Non-pigmented ciliary epithelial cell (primary cell): ENCODE results near the gene KIAA1755.

Experiments
- DNase-seq: peaks from one replicate; pipeline ENCODE4 v3.0.0-alpha.2; 2010; ENCODE audit warnings: low read depth

Gene KIAA1755

DNA sequence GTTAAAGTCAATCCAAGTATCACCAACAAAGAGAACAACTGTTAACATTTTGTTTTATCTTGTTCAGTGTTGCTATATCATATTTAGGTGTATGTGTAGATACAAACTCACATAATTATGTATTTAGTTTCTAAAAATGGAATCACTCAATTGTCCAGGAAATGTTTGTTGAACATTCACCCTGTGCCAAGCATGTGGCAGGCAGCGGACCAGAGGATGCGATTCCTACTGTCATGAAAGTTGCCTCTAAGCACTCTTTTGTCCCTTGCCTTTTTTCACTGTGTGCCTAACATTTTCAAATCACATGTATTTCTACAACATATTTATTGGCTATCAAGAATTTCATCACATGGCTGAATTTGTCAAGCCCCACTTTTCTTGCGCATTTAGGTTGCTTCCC, 78.6 kb downstream of the KIAA1755 start:
- DNase-seq = no peak

DNA sequence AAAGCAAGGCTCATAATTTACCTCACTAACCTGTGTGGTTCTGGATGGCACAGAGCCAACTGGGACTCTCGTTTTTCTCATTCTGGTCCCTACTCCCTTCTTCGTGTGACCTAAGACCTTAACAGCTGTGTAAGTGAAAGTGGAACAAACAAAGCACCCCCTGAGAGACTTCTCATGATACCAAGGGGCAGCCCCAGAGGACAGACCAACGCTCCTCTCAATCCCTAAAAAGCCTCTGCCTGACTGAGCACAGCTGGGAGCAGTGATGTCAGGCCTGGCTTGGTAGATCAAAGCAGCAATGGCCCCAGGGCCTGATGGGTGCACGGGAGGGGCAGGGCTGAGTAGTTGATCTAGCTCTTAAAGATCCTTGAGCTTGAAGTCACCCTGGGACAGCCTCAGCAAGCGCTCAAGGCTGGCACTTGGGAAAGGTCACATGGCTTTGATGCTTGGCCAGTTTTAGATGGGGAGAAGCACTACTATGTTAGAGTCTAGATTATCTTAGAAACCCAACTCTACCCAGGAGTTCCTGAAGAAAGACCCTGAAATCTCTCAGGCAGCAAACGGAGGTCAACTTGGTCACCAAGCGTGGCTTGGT, 79.2 kb downstream of the KIAA1755 start:
- DNase-seq = no peak

DNA sequence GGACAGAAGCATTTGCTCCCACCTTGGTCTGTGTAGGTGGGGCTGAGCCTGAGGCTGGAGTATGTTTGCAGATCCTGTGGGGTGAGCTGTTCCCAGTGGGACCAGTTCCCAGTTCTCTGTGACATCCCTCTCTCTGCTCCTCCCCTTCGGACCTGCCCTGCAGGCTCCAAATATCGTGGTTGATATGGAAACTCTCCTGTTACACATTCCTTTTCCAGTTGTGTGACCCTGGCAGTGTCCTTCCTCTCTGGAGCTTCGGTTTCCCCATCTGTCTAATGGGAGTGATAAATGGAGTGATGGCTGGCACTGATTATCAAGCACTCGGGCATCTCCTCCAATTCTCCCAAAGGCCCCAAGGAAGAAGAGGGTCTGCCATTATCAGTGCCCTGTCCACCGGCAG, 79.8 kb downstream of the KIAA1755 start:
- DNase-seq = no peak

DNA sequence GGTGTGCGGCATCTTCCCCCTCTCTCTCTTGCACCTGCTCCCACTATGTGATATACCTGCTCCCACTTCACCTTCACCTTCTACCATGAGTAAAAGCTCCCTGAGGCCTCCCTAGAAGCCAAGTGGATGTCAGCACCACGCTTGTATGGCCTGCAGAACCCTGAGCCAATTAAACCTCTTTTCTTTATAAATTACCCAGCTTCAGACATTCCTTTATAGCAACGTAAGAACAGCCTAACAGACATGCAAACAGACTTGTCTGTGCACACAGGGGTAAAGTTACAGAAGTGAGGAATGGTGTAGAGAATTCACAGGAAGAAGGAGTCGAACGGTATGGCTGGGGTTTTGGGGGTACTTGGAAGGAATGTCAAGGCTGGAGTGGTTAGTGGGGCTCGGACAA, 80.7 kb downstream of the KIAA1755 start:
- DNase-seq = no peak

DNA sequence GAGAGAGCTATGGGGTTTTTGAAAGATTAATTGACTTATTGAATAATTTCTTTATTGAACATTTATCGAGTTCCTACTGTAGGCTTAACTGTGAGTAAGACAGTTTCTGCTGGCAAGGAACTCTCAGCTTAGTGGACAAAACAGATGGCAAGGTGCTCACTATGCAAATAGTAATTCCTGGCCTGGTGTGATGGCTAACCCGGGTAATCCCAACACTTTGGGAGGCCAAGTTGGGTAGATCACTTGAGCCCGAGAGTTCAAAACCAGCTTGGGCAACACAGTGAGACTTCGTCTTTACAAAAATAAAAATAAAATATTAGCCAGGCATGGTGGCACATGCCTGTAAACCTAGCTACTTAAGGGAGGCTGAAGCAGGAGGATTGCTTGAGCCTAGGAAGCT, 82.0 kb downstream of the KIAA1755 start:
- no peak for DNase-seq

DNA sequence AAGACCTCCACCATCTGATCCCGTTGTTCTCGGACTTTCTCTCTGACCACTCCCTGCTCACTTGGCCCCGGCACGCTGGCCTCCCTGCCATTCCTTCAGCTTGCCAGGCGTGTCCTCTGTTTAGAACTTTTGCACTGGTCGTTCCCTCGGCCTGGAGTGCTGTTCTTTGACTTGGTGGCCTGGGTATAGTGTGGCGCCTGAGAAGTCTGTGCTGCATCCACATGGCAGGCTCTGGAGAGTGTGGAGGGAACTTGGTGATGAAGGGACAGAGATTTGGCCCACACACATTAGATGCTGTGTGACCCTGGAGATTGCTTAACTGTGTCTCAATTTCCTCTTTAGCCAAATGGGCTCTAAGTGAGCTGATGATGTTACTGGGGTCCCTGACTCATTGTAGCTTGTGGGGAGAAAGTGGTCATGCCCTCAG, 82.5 kb downstream of the KIAA1755 start:
- DNase-seq = no peak

DNA sequence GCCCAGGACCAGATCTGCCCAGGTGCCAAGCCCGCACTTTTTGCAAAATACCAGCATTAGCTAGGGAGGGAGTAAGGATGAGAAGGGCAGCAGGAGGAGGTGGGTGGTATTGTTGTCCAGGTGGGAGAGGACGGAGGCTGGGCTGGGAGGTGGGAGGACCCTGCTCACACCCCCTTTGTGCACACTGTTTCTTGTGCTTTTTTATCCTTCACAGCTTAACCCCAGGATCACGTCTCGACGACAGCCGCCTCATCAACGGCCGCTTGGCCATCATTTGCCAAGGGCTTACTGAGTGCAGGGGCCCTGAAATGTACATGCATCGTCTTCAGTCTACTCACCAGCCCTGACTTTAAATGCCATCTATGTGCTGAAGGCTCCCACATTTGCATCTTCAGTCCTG, 83.3 kb downstream of the KIAA1755 start:
- no peak for DNase-seq

DNA sequence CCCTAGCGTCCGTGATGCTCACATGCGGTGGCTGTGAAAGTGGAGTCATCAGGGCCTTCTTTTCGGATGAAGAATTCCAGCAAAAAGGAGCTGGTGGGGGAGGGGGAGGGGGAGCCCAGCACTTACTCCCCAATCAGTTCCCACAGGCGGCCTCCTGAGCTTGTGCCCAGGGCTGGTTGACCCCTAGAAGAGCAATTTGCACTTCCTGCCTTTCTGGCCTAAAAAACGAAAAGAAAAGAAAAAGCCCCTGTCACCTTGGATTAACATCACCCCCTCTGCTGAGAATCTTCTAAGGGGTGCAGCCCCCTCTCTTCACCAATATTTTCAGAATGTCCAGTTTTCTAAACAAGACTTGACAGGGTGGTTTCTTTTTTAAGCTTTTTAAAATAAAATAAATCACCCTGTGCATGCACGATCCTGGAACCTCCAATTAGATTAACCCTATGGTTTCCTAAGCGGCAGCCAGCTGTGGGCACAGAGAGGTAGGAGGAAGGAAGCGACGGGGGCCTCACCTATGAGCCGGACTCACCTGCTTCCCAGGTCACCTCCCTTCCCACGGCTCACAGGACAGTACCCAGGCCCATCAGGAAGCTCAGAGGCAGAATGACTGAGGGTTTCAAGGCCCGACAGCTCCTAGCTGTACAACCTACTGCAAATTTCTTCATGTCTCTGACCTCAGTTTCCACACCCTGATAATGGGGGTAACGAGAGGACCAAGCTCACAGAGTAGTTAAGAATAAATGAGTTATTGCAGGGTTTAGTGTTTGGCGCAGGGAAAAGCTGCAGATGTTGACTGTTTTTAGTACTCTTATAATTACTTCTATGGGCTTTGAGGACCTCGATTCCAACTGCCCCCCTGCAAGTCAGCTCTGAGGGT, 85.0 kb downstream of the KIAA1755 start:
- no peak for DNase-seq

DNA sequence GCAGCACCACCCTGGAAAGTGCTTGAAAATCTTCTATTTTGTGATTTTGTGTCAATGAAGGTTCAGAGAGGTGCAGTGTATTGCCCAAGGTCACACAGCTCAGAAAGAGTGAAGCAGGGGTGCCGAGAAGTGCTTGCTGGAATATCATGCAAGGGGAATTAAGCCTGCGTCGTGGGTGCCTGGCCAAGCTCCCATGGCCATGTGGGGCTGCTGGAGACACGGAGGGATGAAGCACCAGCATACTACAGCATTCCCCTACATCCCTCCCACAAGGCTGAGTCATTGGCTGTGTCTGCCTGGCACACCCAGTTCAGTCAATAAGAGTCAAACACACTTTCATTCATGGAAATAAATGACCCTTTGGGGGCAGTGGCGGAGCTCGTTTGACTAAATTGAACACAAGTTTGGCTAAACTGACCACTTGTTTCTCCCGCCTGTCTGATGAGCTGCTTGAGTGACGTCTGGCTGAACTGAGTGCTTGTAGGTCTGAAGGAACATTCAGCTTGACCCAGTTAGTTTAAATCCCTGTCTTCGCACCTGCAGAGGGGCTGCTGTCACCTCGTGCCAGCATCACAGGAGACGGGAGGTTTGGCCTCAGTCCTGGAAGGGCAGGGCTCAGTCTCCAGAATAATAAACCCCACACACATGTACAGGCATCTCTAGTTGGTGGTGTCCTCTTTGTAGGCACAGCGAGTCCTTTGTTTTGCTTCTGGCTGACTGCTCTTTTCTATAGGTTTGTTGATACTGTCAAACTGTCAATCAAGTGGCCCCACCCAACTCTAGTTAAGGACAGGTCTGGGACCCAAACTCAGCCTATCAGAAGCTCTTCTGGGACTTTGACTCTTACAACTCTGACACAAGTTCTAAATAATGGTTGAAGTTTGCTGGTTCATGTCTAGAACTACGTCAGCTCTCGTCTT, 87.0 kb downstream of the KIAA1755 start:
- peak; percentile 74 for DNase-seq

DNA sequence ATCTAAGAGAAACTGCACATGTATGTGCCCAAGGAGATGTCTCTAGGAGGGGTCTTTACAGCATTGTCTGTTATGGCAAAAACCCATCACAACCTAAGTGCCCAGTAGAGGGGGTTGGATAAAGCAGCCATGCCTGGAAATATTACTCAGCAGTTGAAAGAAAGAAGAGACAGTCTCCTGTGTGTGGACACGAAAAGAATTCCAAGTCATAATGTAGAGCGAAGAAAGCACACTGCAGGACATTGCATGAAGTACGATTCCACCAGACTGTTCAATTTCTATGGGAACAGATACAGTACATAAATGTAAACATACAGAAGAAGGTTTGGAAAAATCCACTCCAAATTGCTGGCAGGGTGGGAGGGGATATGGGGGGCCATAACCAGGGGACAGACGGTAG, 88.1 kb downstream of the KIAA1755 start:
- no peak for DNase-seq

DNA sequence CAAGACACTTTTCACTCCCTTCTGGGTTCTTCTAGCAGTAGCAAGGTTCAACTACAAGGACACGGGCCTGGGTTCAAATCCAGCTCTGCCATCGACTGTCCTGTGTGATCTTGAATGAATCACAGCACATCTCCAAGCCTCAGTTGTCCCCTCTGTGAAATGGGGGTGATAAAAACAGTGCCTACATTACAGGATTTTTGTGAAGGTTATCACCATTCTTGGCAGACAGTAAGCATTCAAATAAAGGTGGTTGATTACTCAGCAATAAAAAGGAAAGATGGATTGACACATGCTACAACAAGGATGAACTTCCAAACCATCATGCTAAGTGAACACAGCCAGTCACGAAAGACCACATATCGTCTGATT, 88.9 kb downstream of the KIAA1755 start:
- DNase-seq = no peak

DNA sequence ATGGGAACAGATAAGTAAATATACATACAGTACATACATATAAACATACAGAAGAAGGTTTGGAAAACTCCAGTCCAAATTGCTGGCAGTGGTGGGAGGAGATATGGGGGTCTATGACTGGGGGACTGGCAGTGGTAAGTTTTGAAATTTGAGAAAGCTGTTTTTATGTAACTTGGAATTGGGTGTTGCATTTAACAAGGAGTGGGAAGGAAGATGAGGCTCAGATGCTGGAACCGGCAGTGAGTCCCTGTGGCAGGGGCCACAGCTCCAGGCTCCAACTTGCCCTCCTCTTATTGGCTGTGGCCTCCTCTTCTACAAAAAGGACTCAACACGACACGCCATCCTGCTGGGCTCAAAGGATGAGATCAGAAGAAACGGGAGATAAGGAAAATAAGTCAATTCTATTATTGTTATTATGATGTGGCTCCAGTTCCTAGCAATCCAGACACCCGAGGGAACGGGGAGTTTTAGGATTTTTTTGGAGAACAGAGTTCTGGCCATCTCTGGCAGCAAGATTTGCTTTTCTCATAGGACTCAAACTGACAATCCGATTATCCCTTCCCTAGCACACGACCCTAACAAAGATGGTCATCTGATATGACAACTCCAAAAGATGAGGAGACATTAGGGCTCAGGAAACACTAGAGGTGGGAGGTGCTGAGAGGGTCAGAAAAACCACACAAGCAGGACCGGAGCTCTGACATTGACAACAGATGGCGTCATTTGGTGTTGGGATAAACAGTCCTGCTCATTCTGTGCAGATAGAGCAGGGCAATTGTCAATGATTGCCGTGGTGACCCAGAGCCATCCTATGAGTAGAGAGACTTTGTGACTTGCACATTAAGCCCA, 89.5 kb downstream of the KIAA1755 start:
- no peak for DNase-seq

DNA sequence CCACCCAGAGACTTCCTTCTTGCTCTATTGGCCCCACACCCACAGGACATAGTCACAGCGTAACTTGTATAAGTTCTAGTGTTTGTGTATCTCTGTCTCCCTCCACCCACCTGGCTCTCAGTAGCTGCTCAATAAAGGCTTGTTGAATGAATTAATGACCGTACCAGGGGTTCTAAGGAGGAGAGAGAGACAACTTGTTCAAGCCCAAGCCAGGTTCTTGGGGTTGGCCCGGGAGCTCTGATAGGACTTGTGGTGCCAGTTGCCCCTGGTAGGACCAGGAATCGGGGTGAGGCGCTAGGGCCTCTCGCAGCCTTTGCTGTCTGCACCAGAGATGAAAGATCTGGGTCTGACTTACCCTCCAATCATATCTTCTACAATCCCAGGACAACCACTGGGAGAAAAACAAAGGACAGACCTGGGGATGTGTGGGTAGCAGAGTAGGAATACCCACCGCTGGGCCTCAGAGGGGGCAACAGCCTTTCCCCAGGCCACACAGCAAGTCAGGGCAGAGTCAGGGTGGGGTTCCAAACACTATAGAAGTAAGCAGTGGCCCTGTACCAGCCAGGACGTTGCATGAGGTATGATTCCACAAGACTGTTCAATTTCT, 90.2 kb downstream of the KIAA1755 start:
- DNase-seq = no peak

DNA sequence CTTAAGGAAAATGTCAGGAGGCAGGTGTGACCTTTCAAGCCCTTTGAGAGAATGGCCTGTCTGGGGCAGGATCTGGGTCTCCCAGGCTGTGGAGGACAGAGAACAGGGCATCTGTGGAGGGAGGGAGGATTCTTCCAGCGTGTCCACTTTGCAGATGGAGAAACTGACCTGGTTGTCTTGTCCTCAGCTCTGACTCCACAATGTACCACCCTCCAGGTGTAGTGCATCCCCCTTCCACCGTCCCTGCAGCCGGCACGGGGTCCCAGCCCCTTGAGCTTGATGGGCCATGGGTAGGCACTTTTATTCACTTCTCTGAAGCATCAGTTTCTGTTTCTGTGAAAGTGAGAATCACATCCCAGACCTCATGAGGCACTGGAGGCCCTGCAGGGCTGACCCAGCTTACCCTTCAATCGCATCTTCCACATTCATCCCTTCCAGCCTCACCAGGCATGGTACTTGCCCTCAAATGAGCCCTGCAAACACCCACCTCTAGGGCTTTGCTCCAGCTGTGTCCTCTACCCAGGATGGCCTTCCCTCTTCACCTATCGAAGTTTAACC, 90.8 kb downstream of the KIAA1755 start:
- no peak for DNase-seq

DNA sequence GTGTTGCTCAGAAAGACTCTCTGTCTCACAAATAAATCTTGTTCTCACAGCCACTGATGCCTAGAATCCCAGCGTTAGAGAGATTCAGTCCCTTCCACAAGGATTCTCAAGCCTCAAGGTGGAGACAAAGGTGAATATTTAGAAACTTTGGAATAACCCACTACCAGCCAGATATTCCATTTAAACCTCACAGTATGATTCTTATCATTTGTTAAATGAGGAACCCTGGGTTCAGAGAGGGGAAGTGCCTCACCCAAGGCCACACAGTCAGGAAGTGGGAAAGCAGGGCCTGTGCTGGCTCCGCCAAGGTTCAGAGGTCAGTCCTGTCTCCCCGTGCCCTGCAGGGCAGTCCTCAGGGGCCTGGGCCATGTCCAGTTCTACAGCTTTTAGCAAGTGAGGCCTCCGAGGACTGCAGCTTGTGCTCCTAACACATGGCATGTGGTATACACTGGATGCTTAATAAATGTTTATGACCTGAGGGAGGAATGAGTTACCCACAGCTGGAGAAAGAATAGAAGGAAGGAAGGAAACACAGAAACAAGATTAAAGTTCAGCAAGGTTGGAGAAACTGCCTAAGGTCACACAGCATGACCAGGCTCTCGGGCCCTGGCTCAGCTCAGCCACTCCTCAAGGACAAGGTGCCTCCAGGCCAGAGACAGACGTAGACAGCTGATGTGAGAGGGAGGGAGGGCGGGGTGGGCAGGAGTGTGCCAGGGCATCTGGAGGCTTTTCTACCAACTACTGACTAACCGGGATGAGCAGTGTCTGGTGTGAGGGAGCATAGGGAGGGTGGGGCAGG, 91.5 kb downstream of the KIAA1755 start:
- DNase-seq = no peak

DNA sequence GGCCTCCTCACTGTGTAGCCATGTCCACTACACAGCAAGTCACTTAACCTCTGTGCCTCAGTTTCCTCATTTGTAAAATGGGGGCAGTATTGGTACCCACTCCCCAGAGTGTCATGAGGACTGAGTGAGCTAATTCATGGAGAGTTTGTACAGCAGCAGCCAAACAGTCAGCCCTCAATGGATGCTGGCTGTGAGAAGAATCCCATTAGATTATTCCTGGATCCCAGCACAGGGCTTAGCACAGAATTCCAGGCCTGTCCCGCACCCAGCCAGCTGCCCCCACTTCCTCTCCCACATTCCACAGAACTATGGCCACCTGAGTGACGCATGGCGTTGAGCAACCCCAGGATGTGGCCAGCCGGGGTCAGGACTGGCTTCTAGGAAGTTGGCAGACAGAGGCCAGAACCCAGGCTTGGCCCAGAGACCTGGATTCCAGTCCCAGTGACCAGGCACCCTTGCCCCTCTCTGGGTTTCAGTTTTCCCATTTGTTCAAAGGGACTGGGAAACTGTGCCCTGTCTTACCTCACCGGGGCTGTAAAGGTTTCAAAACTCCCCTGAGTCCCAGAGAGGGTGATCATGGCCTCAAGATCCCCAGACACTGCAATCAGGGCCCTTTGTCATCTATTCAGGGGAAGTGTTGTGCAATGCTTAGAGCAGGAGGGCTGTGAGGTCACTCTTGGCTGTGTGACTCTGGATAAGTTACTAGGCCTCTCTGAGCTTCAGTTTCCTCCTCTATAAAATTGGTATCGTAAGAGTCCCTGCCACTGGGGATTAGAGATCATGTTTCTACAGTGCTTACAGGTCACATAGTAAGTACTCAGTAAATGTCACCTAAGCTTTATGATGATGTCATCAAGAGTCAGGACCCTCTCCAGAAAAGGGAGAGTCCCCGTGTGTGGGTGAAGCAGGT, 92.4 kb downstream of the KIAA1755 start:
- DNase-seq = peak; percentile 73

DNA sequence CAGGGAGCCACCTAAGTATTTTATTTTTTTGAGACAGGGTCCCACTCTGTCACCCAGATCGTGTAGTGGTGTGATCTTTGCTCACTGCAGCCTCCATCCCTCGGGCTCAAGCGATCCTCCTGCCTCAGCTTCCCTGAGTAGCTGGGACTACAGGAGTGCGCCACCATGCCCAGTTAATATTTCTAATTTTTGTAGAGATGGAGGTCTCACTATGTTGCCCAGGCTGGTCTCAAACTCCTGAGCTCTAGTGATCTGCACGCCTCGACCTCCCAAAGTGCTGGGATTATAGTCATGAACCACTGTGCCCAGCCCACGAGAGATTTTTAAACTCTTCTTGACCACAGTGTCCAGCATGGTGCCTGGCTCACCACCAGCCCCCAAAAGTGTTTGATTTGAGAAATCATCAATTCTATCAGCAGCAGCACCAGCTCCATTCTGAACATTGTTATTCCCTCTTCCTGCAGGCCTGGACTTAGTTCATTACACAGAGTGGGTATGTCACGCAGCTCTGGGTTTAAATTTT, 93.1 kb downstream of the KIAA1755 start:
- DNase-seq = no peak

DNA sequence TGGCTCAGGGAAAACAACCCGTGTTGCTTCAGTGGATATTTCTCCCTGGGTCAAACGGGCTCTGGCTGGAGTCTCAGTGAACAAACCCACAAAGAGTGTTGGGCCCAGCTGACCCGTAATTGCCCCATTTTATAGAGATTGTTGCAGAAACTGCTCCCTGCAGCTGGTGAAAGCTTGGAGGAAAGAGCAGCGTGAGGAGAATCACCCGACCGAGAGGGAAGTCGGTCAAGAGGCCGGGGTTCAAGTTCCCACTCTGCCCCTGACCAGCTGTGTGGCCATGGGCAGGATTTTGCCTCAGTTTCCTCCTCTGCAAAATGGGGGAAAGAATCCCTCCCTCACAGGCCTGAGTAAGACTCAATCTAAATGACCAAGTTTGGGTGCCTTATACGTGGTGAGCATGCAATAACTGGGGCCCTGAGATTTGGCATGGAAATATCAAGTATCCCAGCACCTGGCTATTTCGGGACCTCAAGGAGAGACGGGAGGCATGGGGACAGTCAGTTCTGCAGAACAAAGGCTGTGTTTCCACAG, 93.8 kb downstream of the KIAA1755 start:
- no peak for DNase-seq
